ENCODE measurements around the gene MYCBP2. TPM values are rescaled to one million over a fixed set of nuclear protein-coding genes. Genes with fewer than 3 reads are reported as not detected.

Gene MYCBP2
- total RNA-seq, 2 experiments from 2014 or later: 121 to 125 TPM

DNA sequence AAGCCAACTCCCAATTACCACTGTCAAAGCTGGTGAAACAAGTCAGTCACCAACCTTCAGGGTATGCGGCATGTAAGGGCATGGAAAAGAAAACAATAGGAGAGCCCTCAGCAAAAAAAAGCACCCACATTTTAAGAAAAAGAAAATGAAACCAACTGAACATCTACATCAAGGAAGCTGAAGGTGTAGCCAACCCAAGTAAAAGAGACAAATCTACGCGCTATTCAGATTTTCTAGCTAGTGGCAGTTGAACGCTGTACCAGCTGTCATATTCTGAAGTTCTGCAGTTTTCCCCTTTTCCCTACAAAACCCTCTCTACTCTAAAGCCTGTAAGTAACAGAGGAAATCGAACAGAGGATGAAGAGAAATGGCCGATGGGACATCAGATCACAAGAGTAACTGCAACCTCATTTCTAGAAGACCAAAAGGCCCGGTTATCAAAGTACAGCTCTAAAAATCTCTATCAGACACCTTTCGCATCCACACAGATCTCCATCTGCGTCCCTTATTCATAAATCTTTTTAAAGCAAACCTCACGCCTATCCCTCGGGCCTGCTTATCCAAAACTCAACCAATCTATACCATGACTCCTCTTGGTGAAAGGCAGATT lies 1.4 kb downstream of the MYCBP2 start:
- Histone ChIP-seq H3K4me2 (ENCODE audit: low read length) (peak overlapping the region; percentile 91), H3K27ac (ENCODE audit: low read depth, low read length, poor library complexity, severe bottlenecking) (peak overlapping the region; percentile 97), H3K9me3 (ENCODE audit: low read length) (no peaks in the 10 kb centered on the region), H3K9me2 (ENCODE audit: insufficient read depth, low read length) (no peaks in the 10 kb centered on the region), H3K4me3 (ENCODE audit: low read depth, low read length, poor library complexity, severe bottlenecking) (peak overlapping the region; percentile 89), H3K4me1 (ENCODE audit: insufficient read depth, low read length, poor library complexity, severe bottlenecking) (peaks cover 53% of the 10 kb centered on the region), H3K36me3 (ENCODE audit: insufficient read depth, low read length) (no peaks in the 10 kb centered on the region), H2AFZ (ENCODE audit: low read length) (no peak overlapping the region), H3K79me2 (ENCODE audit: insufficient read depth, low read depth, low read length) (peaks cover 73% of the 10 kb centered on the region), H4K20me1 (ENCODE audit: insufficient read depth, low read length) (peaks cover 53% of the 10 kb centered on the region)
- no TSS peak for BruUV-seq (replicated peaks)
- intact Hi-C loops (cut with micrococcal nuclease; ENCODE audit: unreplicated experiment): loop anchor here (2.0 to 5.0 kb wide), 2 partner anchors 19 to 372 kb away; partner anchors contain the start of gene SLAIN1
- DNase-seq (ENCODE audit: low spot score): peak; percentile 47
- TF ChIP-seq EZH2phosphoT487 (IDR thresholded peaks at IDR 0.05; ENCODE audit: borderline replicate concordance, low read depth, low read length): no peak
- TF ChIP-seq, protein P1, sequence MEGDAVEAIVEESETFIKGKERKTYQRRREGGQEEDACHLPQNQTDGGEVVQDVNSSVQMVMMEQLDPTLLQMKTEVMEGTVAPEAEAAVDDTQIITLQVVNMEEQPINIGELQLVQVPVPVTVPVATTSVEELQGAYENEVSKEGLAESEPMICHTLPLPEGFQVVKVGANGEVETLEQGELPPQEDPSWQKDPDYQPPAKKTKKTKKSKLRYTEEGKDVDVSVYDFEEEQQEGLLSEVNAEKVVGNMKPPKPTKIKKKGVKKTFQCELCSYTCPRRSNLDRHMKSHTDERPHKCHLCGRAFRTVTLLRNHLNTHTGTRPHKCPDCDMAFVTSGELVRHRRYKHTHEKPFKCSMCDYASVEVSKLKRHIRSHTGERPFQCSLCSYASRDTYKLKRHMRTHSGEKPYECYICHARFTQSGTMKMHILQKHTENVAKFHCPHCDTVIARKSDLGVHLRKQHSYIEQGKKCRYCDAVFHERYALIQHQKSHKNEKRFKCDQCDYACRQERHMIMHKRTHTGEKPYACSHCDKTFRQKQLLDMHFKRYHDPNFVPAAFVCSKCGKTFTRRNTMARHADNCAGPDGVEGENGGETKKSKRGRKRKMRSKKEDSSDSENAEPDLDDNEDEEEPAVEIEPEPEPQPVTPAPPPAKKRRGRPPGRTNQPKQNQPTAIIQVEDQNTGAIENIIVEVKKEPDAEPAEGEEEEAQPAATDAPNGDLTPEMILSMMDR (conservative IDR thresholded peaks at IDR 0.05; ENCODE audit: low read length): no peak
- ChIA-PET POLR2A (interaction anchor here (0.6 to 9.0 kb wide), 20 partner anchors 9 to 174 kb away, joined by 3 to 117 read pairs (median 4); no protein-coding TSS in a partner anchor), CTCF (ENCODE audit: unreplicated experiment) (no interaction called here)

DNA sequence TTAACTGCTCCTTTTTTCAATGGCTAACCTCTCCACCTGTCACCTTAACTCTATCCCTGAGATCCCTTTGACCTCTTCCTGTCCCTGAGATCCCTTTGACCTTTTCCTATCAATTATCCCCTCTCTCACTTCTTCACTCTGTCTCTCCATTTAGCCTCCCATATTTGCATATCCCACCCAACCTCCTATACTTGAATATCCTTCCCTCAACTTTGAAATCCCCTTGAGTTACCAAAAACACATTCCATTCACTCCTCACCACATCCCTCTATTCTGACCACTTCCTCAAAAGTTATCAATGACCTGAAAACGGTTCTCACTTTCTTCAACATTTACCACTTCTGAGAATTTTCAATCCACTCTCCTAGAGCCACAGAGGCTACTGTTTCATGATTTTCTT lies 3.0 kb downstream of the MYCBP2 start:
- Histone ChIP-seq H3K4me3 (ENCODE audit: low read depth, low read length, poor library complexity, severe bottlenecking) (peak overlapping the region; percentile 89), H3K79me2 (ENCODE audit: insufficient read depth, low read depth, low read length) (peaks cover 89% of the 10 kb centered on the region), H3K9me3 (ENCODE audit: low read length) (no peaks in the 10 kb centered on the region), H2AFZ (ENCODE audit: low read length) (no peak overlapping the region), H3K4me1 (ENCODE audit: insufficient read depth, low read length, poor library complexity, severe bottlenecking) (peaks cover 58% of the 10 kb centered on the region), H4K20me1 (ENCODE audit: insufficient read depth, low read length) (peaks cover 69% of the 10 kb centered on the region), H3K27ac (ENCODE audit: low read depth, low read length, poor library complexity, severe bottlenecking) (no peak overlapping the region), H3K36me3 (ENCODE audit: insufficient read depth, low read length) (no peaks in the 10 kb centered on the region), H3K4me2 (ENCODE audit: low read length) (peak overlapping the region; percentile 91), H3K9me2 (ENCODE audit: insufficient read depth, low read length) (no peaks in the 10 kb centered on the region)
- no peak for TF ChIP-seq EZH2phosphoT487 (IDR thresholded peaks at IDR 0.05; ENCODE audit: borderline replicate concordance, low read depth, low read length)
- TF ChIP-seq, protein P1 (conservative IDR thresholded peaks at IDR 0.05; ENCODE audit: low read length): no peak
- no TSS peak for BruUV-seq (replicated peaks)
- ChIA-PET CTCF (ENCODE audit: unreplicated experiment) (no interaction called here), POLR2A (no interaction called here)
- intact Hi-C loops (cut with micrococcal nuclease; ENCODE audit: unreplicated experiment): loop anchor here (2.0 kb wide), 1 partner anchor 17 kb away; no protein-coding TSS in a partner anchor
- DNase-seq (ENCODE audit: low spot score): no peak

DNA sequence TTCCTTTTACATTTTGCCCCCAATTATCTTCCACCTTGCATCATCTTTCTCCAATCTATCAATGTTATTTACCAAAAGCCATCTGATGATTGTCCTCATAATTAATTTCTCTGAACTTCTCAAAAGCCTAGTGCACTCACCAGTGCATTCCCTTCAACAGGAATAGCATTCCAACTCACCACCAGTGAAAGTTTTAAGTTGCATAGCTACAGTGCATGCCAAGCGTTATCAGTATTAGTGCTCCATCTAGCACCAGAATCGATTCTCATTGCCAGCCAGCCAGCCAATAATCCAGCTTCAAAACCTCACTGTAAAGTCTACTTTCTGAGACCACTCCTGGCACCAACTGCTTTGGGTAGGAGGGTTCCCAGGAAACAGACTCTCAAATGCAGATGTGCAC lies 7.4 kb downstream of the MYCBP2 start:
- no peaks in the 10 kb centered on the region for H3K9me2 ChIP-seq (ENCODE audit: insufficient read depth, low read length)
- no TSS peak for BruUV-seq (replicated peaks)
- H2AFZ ChIP-seq (ENCODE audit: low read length): no peak overlapping the region
- peak overlapping the region; percentile 18; the same call in 1 of the 2 replicates for H3K4me2 ChIP-seq (ENCODE audit: low read length)
- no peak for TF ChIP-seq EZH2phosphoT487 (IDR thresholded peaks at IDR 0.05; ENCODE audit: borderline replicate concordance, low read depth, low read length)
- TF ChIP-seq, protein P1 (conservative IDR thresholded peaks at IDR 0.05; ENCODE audit: low read length): no peak
- H3K27ac ChIP-seq (ENCODE audit: low read depth, low read length, poor library complexity, severe bottlenecking): no peak overlapping the region
- peaks cover 8% of the 10 kb centered on the region; the same call in 1 of the 2 replicates for H3K36me3 ChIP-seq (ENCODE audit: insufficient read depth, low read length)
- POLR2A ChIA-PET: interaction anchor here (0.5 to 1.2 kb wide), 5 partner anchors 20 to 294 kb away, joined by 3 to 6 read pairs (median 3); no protein-coding TSS in a partner anchor
- peaks cover 70% of the 10 kb centered on the region for H4K20me1 ChIP-seq (ENCODE audit: insufficient read depth, low read length)
- intact Hi-C loops (cut with micrococcal nuclease; ENCODE audit: unreplicated experiment): no loop called here
- H3K9me3 ChIP-seq (ENCODE audit: low read length): no peaks in the 10 kb centered on the region
- peaks cover 41% of the 10 kb centered on the region for H3K4me1 ChIP-seq (ENCODE audit: insufficient read depth, low read length, poor library complexity, severe bottlenecking)
- CTCF ChIA-PET (ENCODE audit: unreplicated experiment): no interaction called here
- DNase-seq (ENCODE audit: low spot score): no peak
- H3K79me2 ChIP-seq (ENCODE audit: insufficient read depth, low read depth, low read length): peaks cover 100% of the 10 kb centered on the region
- H3K4me3 ChIP-seq (ENCODE audit: low read depth, low read length, poor library complexity, severe bottlenecking): no peak overlapping the region

Data from OCI-LY7 (cell line).